Activated gamma-delta T cell treated with anti-CD3 and anti-CD28 coated beads, Interleukin-2, amount 50 U/mL, for 16 hours (primary cell): ENCODE results near the gene ADO.

Source experiments
- DNase-seq: peaks from one replicate; pipeline ENCODE4 v3.0.0-alpha.2; 2020; ENCODE audit warnings: low read depth

The ADO gene

DNA sequence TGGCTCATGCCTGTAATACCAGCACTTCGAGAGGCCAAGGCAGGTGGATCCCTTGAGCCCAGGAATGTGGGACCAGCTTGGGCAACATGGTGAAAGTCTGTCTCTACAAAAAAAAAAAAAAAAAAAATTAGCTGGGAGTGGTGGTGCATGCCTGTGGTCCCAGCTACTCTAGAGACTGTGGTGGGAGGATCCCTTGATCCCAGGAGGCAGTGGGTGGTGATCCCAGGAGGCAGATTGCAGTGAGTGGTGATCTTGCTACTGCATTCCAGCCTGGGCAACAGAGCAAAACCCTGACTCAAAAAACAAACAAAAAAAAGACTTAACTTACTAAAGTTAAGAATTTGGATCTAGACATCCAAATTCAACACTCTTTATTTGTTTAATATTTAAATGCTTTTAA, 10.2 kb upstream of the ADO start:
- DNase-seq = no peak

- no peak for DNase-seq
These were observed 9.4 kb upstream of the ADO start for GRCh38 chr10:62795100-62795499.

DNA sequence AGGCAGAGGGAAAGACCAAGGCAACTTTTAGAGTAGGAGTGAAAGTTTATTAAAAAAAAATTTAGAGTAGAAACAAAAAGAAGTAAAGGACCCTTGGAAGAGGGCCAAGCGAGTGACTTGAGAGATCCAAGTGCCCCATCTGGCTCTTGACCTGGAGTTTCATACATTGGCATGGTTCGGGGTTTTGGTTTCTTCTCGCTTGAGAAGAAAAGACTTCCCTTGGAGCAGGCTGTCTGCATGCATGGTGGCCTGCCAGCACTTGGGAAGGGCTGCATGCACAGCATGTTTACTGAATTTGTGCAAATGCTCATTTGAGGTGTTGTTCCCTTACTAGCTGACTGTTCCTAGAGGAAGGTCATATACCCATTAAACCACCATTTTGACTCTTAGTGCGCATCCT, 8.8 kb upstream of the ADO start:
- no peak for DNase-seq

DNA sequence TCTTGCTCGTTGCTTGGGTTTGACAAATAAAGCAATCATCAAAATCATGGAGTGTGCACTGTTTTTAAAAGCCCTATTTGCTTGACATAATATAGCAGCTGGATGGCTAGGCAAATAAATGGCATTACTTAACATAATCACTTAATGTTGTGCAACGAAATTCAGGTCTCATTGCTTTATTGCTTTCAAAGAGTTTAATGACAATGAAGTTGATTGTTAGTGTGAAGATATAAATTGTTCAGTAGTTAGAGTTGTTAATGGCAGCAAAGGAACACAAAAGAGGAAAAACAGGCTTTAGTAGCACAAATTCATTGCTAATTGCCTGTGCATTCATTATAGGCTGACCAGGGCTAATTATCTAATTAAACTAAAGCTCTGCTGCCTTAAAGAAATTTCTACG, 7.6 kb upstream of the ADO start:
- DNase-seq = no peak

- no peak for DNase-seq
These were observed 2.6 kb upstream of the ADO start for GRCh38 chr10:62801871-62802270.

DNA sequence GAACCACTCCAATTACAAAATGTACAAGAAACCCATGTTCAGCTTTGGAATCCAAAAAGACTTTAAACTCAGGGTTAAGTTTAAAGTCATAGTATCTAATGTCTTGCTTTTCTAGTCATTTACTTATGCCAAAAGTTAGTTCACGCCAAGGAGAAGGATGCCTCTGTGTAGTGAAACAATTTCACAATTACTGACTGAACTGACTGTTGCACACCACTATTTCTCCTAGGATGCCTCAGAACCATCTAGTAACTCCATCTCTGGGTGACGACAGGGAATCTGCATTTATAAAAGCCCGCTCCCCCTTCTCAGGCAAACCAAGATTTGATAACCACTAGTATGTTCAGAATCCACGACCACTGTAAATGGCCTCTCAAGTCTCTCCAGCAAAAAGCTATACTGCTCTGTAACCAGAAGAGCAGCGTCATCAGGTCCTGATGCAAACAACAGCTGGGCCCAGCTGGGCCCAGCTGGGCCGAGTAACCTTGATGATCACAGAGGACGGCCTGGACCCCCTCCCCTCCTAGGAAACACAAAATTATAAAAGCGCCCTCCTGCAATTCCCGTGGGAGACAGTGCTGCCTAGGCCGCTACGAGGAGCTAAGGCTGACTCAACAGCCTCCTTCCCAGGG, 680 bp upstream of the ADO start:
- no peak for DNase-seq

DNA sequence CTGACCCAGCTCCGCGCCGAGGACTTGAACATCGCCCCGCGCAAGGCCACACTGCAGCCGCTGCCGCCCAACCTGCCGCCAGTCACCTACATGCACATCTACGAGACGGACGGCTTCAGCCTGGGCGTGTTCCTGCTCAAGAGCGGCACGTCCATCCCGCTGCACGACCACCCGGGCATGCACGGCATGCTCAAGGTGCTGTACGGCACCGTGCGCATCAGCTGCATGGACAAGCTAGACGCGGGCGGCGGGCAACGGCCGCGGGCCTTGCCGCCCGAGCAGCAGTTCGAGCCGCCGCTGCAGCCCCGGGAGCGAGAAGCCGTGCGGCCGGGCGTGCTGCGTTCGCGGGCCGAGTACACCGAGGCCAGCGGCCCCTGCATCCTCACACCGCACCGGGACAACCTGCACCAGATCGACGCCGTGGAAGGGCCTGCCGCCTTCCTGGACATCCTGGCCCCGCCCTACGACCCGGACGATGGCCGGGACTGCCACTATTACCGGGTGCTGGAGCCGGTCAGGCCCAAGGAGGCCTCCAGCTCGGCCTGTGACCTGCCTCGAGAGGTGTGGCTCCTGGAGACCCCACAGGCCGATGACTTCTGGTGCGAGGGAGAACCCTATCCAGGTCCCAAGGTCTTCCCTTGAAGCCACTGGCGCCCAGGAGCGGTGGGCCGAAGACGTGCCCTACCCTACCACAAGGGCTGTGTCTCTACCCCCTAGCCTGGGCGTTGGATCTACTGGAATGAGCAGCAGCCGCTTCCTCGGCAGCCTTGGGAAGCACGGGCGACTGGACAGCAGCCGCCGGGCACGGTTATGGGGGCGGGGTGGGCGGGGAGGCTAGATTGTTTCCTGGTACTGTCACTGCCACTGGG, 945 bp downstream of the ADO start:
- DNase-seq = no peak

GRCh38 chr10:62806251-62806650, 1.7 kb downstream of the ADO start:
- no peak for DNase-seq

- no peak for DNase-seq
These were observed 5.8 kb downstream of the ADO start for GRCh38 chr10:62810156-62810902.

DNA sequence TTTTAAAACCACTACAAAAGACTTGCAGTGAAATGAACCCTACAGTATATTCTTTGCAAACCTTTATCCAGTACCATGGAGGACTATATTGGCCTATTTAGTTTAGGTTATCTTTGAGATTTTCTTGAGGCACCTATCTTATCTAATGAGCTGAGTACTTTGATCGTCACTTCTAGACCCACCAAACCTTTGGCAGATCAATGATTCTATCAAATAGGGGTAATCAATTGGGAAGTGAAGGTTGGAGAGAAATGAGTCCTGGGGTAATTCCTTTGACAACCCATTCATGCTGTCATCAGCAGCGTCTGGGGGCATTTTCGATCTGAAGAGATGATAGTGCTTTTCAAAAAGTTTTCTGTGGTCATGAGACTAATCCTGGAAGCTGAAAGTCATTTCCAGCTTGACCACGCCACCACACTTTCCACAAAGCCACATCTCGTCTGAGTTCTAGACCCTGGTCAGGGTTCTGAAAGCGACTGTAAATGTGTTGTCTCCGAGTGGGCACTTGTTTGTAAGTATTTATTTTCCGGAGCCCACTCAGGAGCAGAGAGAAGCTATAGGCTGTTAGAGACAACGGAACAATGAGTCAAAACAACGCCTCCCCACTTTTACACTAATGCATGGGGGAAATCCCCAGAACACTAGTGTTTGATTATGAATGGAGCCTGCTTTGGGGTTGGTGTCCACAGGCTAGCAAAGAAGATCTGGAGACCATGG, 6.8 kb downstream of the ADO start:
- DNase-seq = no peak

GRCh38 chr10:62812672-62813439, 8.3 kb downstream of the ADO start:
- no peak for DNase-seq

- no peak for DNase-seq
These were observed 8.9 kb downstream of the ADO start for GRCh38 chr10:62813453-62813852.

DNA sequence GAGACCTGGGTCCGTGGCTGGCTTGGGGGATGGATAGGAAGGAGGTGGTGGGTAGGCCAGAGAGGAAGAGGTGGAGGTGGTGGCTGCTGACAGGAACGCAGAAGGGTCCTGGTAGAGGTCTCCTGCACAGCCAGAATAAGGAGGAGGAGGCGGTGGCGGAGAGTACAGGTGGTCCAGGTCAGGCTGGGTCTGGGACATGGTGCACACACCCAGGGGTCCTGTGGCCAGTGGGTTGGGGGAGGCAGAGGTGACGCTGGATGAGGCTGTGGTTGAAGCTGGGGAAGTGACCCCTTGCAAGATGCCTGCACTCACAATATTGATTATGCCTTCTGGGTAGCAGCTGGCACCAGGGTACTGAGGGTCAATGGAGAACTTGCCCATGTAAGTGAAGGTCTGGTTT, 9.5 kb downstream of the ADO start:
- no peak for DNase-seq

DNA sequence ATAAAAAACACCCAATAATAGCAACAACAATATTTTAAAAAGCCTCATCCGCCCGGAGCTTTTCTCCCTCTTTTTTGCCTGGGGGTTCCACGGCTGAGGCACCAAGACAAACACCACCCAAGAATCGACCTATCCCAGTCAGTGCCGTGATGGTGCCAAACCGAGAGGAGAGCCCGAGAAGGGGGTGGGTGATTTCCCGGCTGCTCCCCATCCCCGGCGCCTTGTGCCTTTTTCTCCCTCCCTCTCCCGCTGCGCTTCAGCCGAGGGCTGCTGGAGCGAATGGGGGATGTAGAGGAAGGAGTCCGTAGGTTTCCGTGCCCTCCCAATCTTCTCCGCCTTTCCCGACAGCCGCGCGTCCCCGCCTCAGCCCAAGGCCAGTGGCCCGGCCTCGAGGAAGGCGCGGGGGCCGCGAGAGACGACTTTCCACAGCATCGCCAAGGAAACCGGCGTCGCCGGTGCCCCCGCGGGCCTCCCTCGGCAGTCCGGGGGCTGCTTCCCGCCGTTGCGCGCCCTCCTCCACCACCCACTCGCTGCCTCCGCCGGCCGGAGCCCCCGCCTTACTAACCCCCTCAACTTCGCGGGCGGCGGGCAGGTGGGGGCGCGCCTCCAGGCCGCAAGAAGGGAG, 10.3 kb downstream of the ADO start:
- DNase-seq = no peak

DNA sequence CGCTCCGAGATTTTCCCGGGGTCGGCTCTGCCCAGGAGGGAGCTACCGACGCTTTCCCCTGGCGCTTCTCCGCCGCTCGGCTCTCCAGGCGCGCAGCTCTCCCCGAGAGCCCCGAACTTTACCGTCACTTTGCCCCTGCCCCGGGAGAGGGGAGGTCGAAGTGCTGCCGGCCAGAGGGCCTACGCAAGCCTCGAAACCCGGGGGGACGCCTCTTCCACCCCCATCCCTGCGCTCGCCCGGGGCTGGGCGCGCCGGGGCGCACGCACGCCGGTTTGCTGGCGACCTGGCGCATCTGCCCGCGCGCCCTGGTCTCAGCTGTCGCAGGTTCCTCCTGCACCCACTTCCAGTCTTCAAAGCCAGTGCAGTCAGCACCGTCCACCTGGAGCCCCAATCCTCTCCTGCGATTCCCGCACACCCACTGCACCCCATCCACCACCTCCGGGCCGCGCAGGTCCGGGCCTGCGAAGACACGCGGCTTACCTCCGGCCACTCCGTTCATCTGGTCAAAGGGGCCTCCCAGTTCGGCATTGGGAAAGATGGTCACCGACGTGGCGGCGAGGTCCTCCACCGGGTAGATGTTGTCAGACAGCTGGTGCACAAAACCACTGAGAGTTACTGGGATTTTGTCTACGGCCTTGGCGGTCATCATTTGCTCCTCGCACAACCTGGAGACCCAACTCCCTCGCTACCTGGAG, 11.0 kb downstream of the ADO start:
- DNase-seq = no peak

DNA sequence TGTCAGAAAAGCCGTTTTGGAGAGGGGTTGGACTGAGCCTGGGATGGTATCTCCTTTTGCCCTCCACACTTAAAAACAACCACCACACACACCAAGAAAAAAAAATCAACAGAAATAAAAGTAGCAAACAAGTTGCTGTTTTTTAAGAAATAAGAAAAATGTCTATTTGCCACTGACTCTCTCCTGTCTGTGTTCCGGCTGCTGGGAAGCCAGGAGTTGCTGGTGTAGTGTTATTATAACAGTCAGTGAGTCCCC, 11.5 kb downstream of the ADO start:
- no peak for DNase-seq

GRCh38 chr10:62816331-62817120, 12.0 kb downstream of the ADO start, which contains the start of gene EGR2:
Gene EGR2, minus strand, starts transcription at chr10:62816366. Its CDS starts 337 bp downstream, at chr10:62816029.
- peak; percentile 93 for DNase-seq

DNA sequence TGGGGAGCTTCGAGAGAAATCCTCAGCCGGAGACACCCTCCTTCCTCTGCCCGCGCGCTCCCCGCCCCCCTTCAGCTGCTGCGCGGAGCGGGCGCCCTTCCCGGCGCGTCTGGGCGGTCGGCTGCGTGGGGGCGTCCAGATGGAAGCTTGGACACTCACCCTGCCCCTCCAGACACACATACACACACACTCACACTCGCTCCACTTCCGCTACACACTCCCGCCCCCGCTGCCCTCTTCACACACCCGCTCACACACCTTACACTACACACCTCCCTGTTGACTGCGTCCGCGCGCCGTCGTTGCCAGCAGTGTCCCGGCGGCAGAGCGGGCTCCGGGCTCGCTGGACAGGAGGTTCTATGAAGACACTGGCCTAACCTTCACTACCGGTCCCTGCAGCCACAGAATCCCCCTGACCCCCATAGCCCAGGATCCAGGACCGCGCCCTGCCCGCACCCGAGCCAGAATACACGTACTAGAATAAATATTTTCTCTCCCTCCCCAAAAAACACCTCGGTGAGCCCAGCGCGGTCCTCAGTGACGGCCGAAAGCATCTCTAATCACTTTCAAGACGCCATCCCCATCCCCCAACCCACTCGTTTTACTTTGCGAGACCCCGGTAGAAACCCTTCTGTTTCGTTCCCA, 12.7 kb downstream of the ADO start:
- no peak for DNase-seq

- no peak for DNase-seq
These were observed 13.4 kb downstream of the ADO start for GRCh38 chr10:62817766-62818425.
